ENCODE measurements around the gene SLC26A8.

DNA sequence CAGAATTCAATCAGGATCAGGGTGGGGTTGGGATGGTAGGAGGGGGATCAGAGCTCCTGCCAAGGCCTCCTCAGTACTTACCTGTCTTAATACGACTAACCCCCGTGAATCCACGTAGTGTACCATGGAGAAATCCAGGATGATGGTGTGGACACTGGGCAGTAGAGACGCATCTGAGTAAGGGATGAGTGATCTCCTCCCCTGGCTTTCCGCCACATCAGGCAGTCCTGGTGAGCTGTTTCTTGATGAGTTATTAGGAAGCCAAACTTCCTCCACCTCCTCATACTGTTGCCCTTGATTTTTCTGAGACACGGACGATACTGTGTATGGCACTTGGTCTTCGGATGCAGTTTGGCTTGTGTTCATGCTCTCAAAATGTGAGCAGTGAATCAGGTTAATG lies 69.4 kb downstream of the SLC26A8 start:
- no peak for TF ChIP-seq ZNF274 (IDR thresholded peaks at IDR 0.05; ENCODE audit: low read depth, low read length)
- no peak for TF ChIP-seq YY1 (IDR thresholded peaks at IDR 0.05; ENCODE audit: insufficient read depth, insufficient read length)

All from NT2/D1 (cell line).